HUES6 (cell line): ENCODE measurements around the gene TNMD.
A peak's percentile ranks its signal among the peaks of the same experiment; 100 is the strongest.
"Not testable (repeated sequence)": the region's sequence is repeated elsewhere in the genome, so short reads cannot be mapped to it uniquely, and the experiment has no call there.

Experiments used
- H3K27ac ChIP-seq: 2 replicates; pipeline ENCODE4 v1.7.0; 2013; ENCODE audit warnings: low read depth, mild to moderate bottlenecking, low read length, inconsistent platforms
- H3K27me3 ChIP-seq: 2 replicates; pipeline ENCODE4 v1.6.1; 2013; ENCODE audit warnings: low read length; ENCODE audit not compliant: control insufficient read depth, insufficient read depth
- H3K36me3 ChIP-seq: 2 replicates; pipeline ENCODE4 v1.6.1; 2013; ENCODE audit warnings: low read length; ENCODE audit not compliant: control insufficient read depth, insufficient read depth
- H3K4me1 ChIP-seq: 2 replicates; pipeline ENCODE4 v1.6.1; 2013; ENCODE audit warnings: low read length; ENCODE audit not compliant: control insufficient read depth, insufficient read depth
- H3K4me3 ChIP-seq: 2 replicates; pipeline ENCODE4 v1.5.1; 2013; ENCODE audit warnings: low read depth, low read length
- H3K9ac ChIP-seq: one replicate; pipeline ENCODE4 v1.6.1; 2013; ENCODE audit warnings: mild to moderate bottlenecking, low read length
- H3K9me3 ChIP-seq: 2 replicates; pipeline ENCODE4 v1.6.1; 2013; ENCODE audit warnings: low read depth, low read length; ENCODE audit not compliant: control insufficient read depth, insufficient read depth

The TNMD gene

GRCh38 chrX:100584611-100585010 is at the start of gene TNMD:
TNMD (plus strand) TSS chrX:100584936; CDS start chrX:100585019, 83 bp downstream.
- Histone ChIP-seq H3K9me3 (no peaks in the 10 kb centered on the region), H3K36me3 (no peaks in the 10 kb centered on the region), H3K27ac (no peak within 1 kb of the TSS), H3K4me3 (no peak within 1 kb of the TSS), H3K4me1 (no peaks in the 10 kb centered on the region), H3K9ac (no peak within 1 kb of the TSS), H3K27me3 (peaks cover 22% of the 10 kb centered on the region; the same call in 1 of the 2 replicates)

GRCh38 chrX:100565534-100565933 is 19.2 kb upstream of the TNMD start:
- not testable (repeated sequence) for H3K27ac ChIP-seq, H3K9me3 ChIP-seq, H3K9ac ChIP-seq, H3K27me3 ChIP-seq, H3K4me1 ChIP-seq, H3K36me3 ChIP-seq, H3K4me3 ChIP-seq

- Histone ChIP-seq H3K9me3 (no peaks in the 10 kb centered on the region), H3K27me3 (peaks cover 22% of the 10 kb centered on the region; the same call in 1 of the 2 replicates), H3K36me3 (no peaks in the 10 kb centered on the region), H3K4me1 (peaks cover 3% of the 10 kb centered on the region; the same call in 1 of the 2 replicates), H3K9ac (no peak overlapping the region), H3K4me3 (no peak overlapping the region), H3K27ac (no peak overlapping the region)
These were observed 2.0 kb downstream of the TNMD start for GRCh38 chrX:100586747-100587146.

- Histone ChIP-seq H3K9me3 (no peaks in the 10 kb centered on the region), H3K4me3 (no peak overlapping the region), H3K9ac (no peak overlapping the region)
These were observed 3.1 kb downstream of the TNMD start for GRCh38 chrX:100587861-100588260.

GRCh38 chrX:100591256-100592051 is 6.7 kb downstream of the TNMD start:
- no peak overlapping the region for H3K4me3 ChIP-seq
- no peaks in the 10 kb centered on the region for H3K36me3 ChIP-seq
- peaks cover 29% of the 10 kb centered on the region for H3K4me1 ChIP-seq
- no peak overlapping the region for H3K9ac ChIP-seq
- H3K9me3 ChIP-seq, result no peaks in the 10 kb centered on the region
- H3K27ac ChIP-seq, result no peak overlapping the region
- H3K27me3 ChIP-seq, result no peaks in the 10 kb centered on the region; the same call in 1 of the 2 replicates

More at GRCh38 chrX:100587861-100588260, 3.1 kb downstream of the TNMD start:
- Histone ChIP-seq H3K4me1 (peaks cover 14% of the 10 kb centered on the region), H3K36me3 (no peaks in the 10 kb centered on the region), H3K27me3 (peaks cover 18% of the 10 kb centered on the region; the same call in 1 of the 2 replicates), H3K27ac (no peak overlapping the region)

- Histone ChIP-seq H3K36me3 (no peaks in the 10 kb centered on the region), H3K27me3 (no peaks in the 10 kb centered on the region; the same call in 1 of the 2 replicates), H3K9me3 (no peaks in the 10 kb centered on the region), H3K27ac (no peak overlapping the region), H3K9ac (no peak overlapping the region), H3K4me1 (peaks cover 36% of the 10 kb centered on the region), H3K4me3 (no peak overlapping the region)
These were observed 8.4 kb downstream of the TNMD start for GRCh38 chrX:100593126-100593525.

GRCh38 chrX:100593581-100593980 is 8.8 kb downstream of the TNMD start:
- Histone ChIP-seq H3K4me1 (peaks cover 36% of the 10 kb centered on the region), H3K9me3 (no peaks in the 10 kb centered on the region), H3K36me3 (no peaks in the 10 kb centered on the region), H3K9ac (peak overlapping the region; percentile 21), H3K27me3 (no peaks in the 10 kb centered on the region; the same call in 1 of the 2 replicates), H3K4me3 (peak overlapping the region; percentile 35), H3K27ac (peak overlapping the region; percentile 18; the same call in 1 of the 2 replicates)

GRCh38 chrX:100596601-100597000 is 11.9 kb downstream of the TNMD start:
- no peaks in the 10 kb centered on the region for H3K9me3 ChIP-seq
- H3K9ac ChIP-seq, result no peak overlapping the region
- H3K36me3 ChIP-seq, result no peaks in the 10 kb centered on the region
- H3K4me3 ChIP-seq, result no peak overlapping the region
- peaks cover 34% of the 10 kb centered on the region for H3K4me1 ChIP-seq
- no peaks in the 10 kb centered on the region; the same call in 1 of the 2 replicates for H3K27me3 ChIP-seq
- H3K27ac ChIP-seq, result no peak overlapping the region

- Histone ChIP-seq H3K27ac (no peak overlapping the region), H3K36me3 (no peaks in the 10 kb centered on the region), H3K4me3 (no peak overlapping the region), H3K9ac (no peak overlapping the region), H3K27me3 (no peaks in the 10 kb centered on the region; the same call in 1 of the 2 replicates), H3K9me3 (no peaks in the 10 kb centered on the region), H3K4me1 (peaks cover 18% of the 10 kb centered on the region)
These were observed 14.7 kb downstream of the TNMD start for GRCh38 chrX:100599456-100599855.

GRCh38 chrX:100600340-100600739 is 15.6 kb downstream of the TNMD start:
- Histone ChIP-seq H3K9me3 (no peaks in the 10 kb centered on the region), H3K27ac (no peak overlapping the region), H3K4me3 (no peak overlapping the region), H3K4me1 (peaks cover 18% of the 10 kb centered on the region), H3K27me3 (peaks cover under 1% of the 10 kb centered on the region; the same call in 1 of the 2 replicates), H3K36me3 (no peaks in the 10 kb centered on the region), H3K9ac (no peak overlapping the region)

GRCh38 chrX:100600758-100601157 is 16.0 kb downstream of the TNMD start:
- Histone ChIP-seq H3K27me3 (peaks cover 2% of the 10 kb centered on the region; the same call in 1 of the 2 replicates), H3K9me3 (no peaks in the 10 kb centered on the region), H3K27ac (no peak overlapping the region), H3K4me3 (no peak overlapping the region), H3K9ac (no peak overlapping the region), H3K4me1 (peaks cover 18% of the 10 kb centered on the region), H3K36me3 (no peaks in the 10 kb centered on the region)
